Measurements from ENCODE around the gene KRTAP9-1. TPM values are rescaled to one million over a fixed set of nuclear protein-coding genes. Genes with fewer than 3 reads are reported as not detected.
"Not testable (repeated sequence)": the region's sequence is repeated elsewhere in the genome, so short reads cannot be mapped to it uniquely, and the experiment has no call there.

The KRTAP9-1 gene
- total RNA-seq, 2 experiments from 2014 or later, result not detected

DNA sequence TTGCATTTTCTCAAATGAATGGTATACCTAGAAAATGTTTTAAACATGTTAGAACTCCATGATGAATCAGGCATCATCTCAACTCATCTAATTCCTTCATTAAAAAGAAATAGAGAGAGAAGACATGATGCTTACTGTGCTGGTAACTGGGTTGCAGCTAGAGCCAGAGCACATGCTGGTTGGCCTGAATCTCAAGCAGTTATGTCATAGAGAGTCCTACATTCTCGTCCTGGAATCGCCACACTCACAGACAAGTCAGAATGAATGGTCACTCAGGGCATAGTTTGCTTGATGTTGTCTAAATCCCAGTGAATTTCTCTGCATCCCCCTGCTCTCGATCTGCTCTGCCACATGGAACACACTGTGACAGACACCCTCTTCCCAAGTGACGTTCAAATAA, 47.4 kb downstream of the KRTAP9-1 start:
- POLR2A ChIA-PET; H3K27ac Mint-ChIP-seq; CTCF ChIA-PET; H3K9me3 Mint-ChIP-seq (ENCODE audit: insufficient read depth); H3K4me3 Mint-ChIP-seq; DNase-seq; H3K4me1 Mint-ChIP-seq (ENCODE audit: low read depth); H3K36me3 Mint-ChIP-seq (ENCODE audit: low read depth); ATAC-seq: not testable (repeated sequence)
- H3K27me3 Mint-ChIP-seq (ENCODE audit: low read depth), result peaks cover 10% of the 10 kb centered on the region

DNA sequence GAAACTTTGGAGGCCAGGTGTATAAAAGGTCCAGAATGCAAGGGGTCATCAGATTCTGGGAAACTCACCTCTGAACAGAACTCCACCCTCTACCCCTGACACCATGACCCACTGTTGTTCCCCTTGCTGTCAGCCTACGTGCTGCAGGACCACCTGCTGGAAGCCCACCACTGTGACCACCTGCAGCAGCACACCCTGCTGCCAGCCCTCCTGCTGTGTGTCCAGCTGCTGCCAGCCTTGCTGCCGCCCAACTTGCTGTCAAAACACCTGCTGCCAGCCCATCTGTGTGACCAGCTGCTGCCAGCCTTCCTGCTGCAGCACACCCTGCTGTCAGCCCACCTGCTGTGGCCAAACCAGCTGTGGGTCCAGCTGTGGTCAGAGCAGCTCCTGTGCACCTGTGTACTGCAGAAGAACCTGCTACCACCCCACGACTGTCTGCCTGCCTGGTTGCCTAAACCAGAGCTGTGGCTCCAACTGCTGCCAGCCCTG, 48.3 kb downstream of the KRTAP9-1 start, which contains the start of gene KRTAP9-8:
KRTAP9-8 (plus strand) TSS at position 51 of the 489 bp plus-strand sequence; CDS start at position 104, 53 bp downstream.
- CTCF ChIA-PET; H3K36me3 Mint-ChIP-seq (ENCODE audit: low read depth); ATAC-seq; H3K27ac Mint-ChIP-seq; H3K9me3 Mint-ChIP-seq (ENCODE audit: insufficient read depth); H3K4me1 Mint-ChIP-seq (ENCODE audit: low read depth); H3K4me3 Mint-ChIP-seq; DNase-seq; POLR2A ChIA-PET: not testable (repeated sequence)
- H3K27me3 Mint-ChIP-seq (ENCODE audit: low read depth), result peaks cover 15% of the 10 kb centered on the region

Other genes starting within 250 kb of the KRTAP9-1 start
- not detected for gene KRT39, start 222.9 kb upstream of the KRTAP9-1 start, total RNA-seq
- gene KRT40, start 205.6 kb upstream of the KRTAP9-1 start, total RNA-seq, result not detected
- gene KRTAP3-3, start 195.7 kb upstream of the KRTAP9-1 start, total RNA-seq, result not detected
- not detected for gene KRTAP3-2, start 190.0 kb upstream of the KRTAP9-1 start, total RNA-seq
- not detected for gene KRTAP3-1, start 180.8 kb upstream of the KRTAP9-1 start, total RNA-seq
- not detected for gene KRTAP1-5, start 162.7 kb upstream of the KRTAP9-1 start, total RNA-seq
- not detected for gene KRTAP1-4, start 159.7 kb upstream of the KRTAP9-1 start, total RNA-seq
- not detected for gene KRTAP1-3, start 155.0 kb upstream of the KRTAP9-1 start, total RNA-seq
- not detected for gene KRTAP1-1, start 148.4 kb upstream of the KRTAP9-1 start, total RNA-seq
- gene KRTAP2-1, start 142.6 kb upstream of the KRTAP9-1 start, total RNA-seq, result not detected
- gene KRTAP2-2, start 134.7 kb upstream of the KRTAP9-1 start, total RNA-seq, result not detected
- not detected for gene KRTAP2-3, start 129.8 kb upstream of the KRTAP9-1 start, total RNA-seq
- not detected for gene KRTAP2-4, start 124.0 kb upstream of the KRTAP9-1 start, total RNA-seq
- not detected for gene KRTAP4-7, start 105.7 kb upstream of the KRTAP9-1 start, total RNA-seq
- not detected for gene KRTAP4-8, start 91.7 kb upstream of the KRTAP9-1 start, total RNA-seq
- not detected for gene KRTAP4-16, start 87.7 kb upstream of the KRTAP9-1 start, total RNA-seq
- gene KRTAP4-9, start 84.5 kb upstream of the KRTAP9-1 start, total RNA-seq, result not detected
- gene KRTAP4-11, start 71.5 kb upstream of the KRTAP9-1 start, total RNA-seq, result not detected
- not detected for gene KRTAP4-12, start 65.7 kb upstream of the KRTAP9-1 start, total RNA-seq
- not detected for gene KRTAP4-6, start 49.3 kb upstream of the KRTAP9-1 start, total RNA-seq
- not detected for gene KRTAP4-5, start 40.1 kb upstream of the KRTAP9-1 start, total RNA-seq
- gene KRTAP4-4, start 29.1 kb upstream of the KRTAP9-1 start, total RNA-seq, result not detected
- gene KRTAP4-3, start 21.7 kb upstream of the KRTAP9-1 start, total RNA-seq, result not detected
- not detected for gene KRTAP4-2, start 11.7 kb upstream of the KRTAP9-1 start, total RNA-seq
- gene KRTAP4-1, start 5.0 kb upstream of the KRTAP9-1 start, total RNA-seq, result not detected
- gene KRTAP9-2, start 36.8 kb downstream of the KRTAP9-1 start, total RNA-seq, result not detected
- gene KRTAP9-3, start 42.6 kb downstream of the KRTAP9-1 start, total RNA-seq, result not detected
- not detected for gene KRTAP9-8, start 48.1 kb downstream of the KRTAP9-1 start, total RNA-seq
- gene KRTAP9-4, start 59.8 kb downstream of the KRTAP9-1 start, total RNA-seq, result not detected
- gene KRTAP9-9, start 65.5 kb downstream of the KRTAP9-1 start, total RNA-seq, result not detected
- gene KRTAP9-6, start 75.5 kb downstream of the KRTAP9-1 start, total RNA-seq, result not detected
- gene KRTAP9-7, start 85.8 kb downstream of the KRTAP9-1 start, total RNA-seq, result not detected
- not detected for gene KRTAP29-1, start 113.0 kb downstream of the KRTAP9-1 start, total RNA-seq
- gene KRTAP16-1, start 119.4 kb downstream of the KRTAP9-1 start, total RNA-seq, result not detected
- not detected for gene KRTAP17-1, start 125.8 kb downstream of the KRTAP9-1 start, total RNA-seq
- gene KRT33A, start 160.9 kb downstream of the KRTAP9-1 start, total RNA-seq, result not detected
- not detected for gene KRT33B, start 179.9 kb downstream of the KRTAP9-1 start, total RNA-seq
- gene KRT34, start 192.4 kb downstream of the KRTAP9-1 start, total RNA-seq, result not detected
- gene KRT31, start 207.7 kb downstream of the KRTAP9-1 start, total RNA-seq, result not detected
- gene KRT37, start 234.7 kb downstream of the KRTAP9-1 start, total RNA-seq, result not detected

All from activated CD8-positive, alpha-beta T cell treated with anti-CD3 and anti-CD28 coated beads, Interleukin-2, amount 10 ng/mL, durations not matched to agents 7 days and 5 days (primary cell).